Transverse colon (tissue), 4 donors: Measurements from ENCODE around the gene ITIH5. TPM values are rescaled to one million over a fixed set of nuclear protein-coding genes. Genes with fewer than 3 reads are reported as not detected.

Source experiments
- DNase-seq: peaks from one replicate; pipeline ENCODE4 v3.0.0-alpha.2; 2019
- H3K27ac ChIP-seq, 4 donors: fragments of 200-600 bp; sonication (generic); 2 replicates each; pipeline ENCODE4 v1.5.1; 2016 to 2018; ENCODE audit warnings: inconsistent platforms in 4 of 4
- H3K27me3 ChIP-seq: fragments of 200-600 bp; sonication (generic); 2 replicates; pipeline ENCODE4 v1.5.1; 2017; ENCODE audit warnings: inconsistent platforms
- H3K36me3 ChIP-seq, 4 donors: fragments of 200-600 bp; sonication (generic); 2 replicates each; pipeline ENCODE4 v1.5.1; 2017 to 2019; ENCODE audit warnings: inconsistent platforms in 4 of 4
- H3K4me1 ChIP-seq, 4 donors: fragments of 200-600 bp; sonication (generic); 2 replicates each; pipeline ENCODE4 v1.5.1; 2017 to 2020; ENCODE audit warnings: inconsistent platforms in 4 of 4
- H3K4me3 ChIP-seq, 4 donors: fragments of 200-600 bp; sonication (generic); 1 replicate in 1 of 4; 2 replicates in 3 of 4; pipeline versions ENCODE4 v1.5.1 to v1.6.1; 2017 to 2019; ENCODE audit warnings: inconsistent platforms in 4 of 4
- H3K9me3 ChIP-seq, 2 donors: fragments of 200-600 bp; sonication (generic); 2 replicates each; pipeline ENCODE4 v1.5.1; 2017 to 2019; ENCODE audit warnings: inconsistent platforms in 2 of 2
- EP300 ChIP-seq: sonication (generic); formaldehyde crosslinking; IDR thresholded peaks from one replicate; pipeline ENCODE4 v1.6.1; 2017; ENCODE audit warnings: antibody characterized with exemption, low read depth
- POLR2A ChIP-seq: fragments of 450-650 bp; IDR thresholded peaks from one replicate; pipeline ENCODE4 v1.6.1; 2016; ENCODE audit warnings: antibody characterized with exemption, mild to moderate bottlenecking, moderate library complexity
- POLR2AphosphoS5 ChIP-seq, 3 donors: sonication (generic); formaldehyde crosslinking; IDR thresholded peaks; one replicate each; pipeline ENCODE4 v1.6.1; 2016; ENCODE audit warnings: antibody characterized with exemption in 3 of 3
- WGBS, 2 donors: methylation state at CpG; one replicate each; pipeline ENCODE4 v1.1.5; 2018; ENCODE audit warnings: low coverage in 1 of 2; 5-methylcytosine and 5-hydroxymethylcytosine counted together
- in situ Hi-C, 4 donors: fragments of 200-750 bp; cut with MboI; loops; one replicate each; pipeline versions ENCODE4 v1.15.0 to v1.15.1; 2017; ENCODE audit warnings: low sequenced_read_pairs in 3 of 4, low pct_ligation_motif_present in 1 of 4, low pct_unique_long_range_greater_than_20kb in 1 of 4
- intact Hi-C: fragments of 100-400 bp; cut with DNase I; formaldehyde crosslinking; loops from one replicate; pipeline ENCODE4 v1.15.1; 2023; ENCODE audit warnings: low total_unique reads
- total RNA-seq, 4 donors: library from RNA; depleted of rRNA; stranded (reverse); fragments of >200 nt; gene quantifications; one replicate each; pipeline ENCODE4 v1.1.0, GENCODE V29; 2016
- TF ChIP-seq, protein P1 (sequence below), 5 experiments: fragments of 200-600 bp in 3 of 5; fragments of 450-650 bp in 2 of 5; sonication (generic) in 3 of 5; IDR thresholded peaks; 1 replicate in 2 of 5; 2 replicates in 3 of 5; pipeline ENCODE4 v1.5.1; 2016 to 2017; ENCODE audit warnings: antibody characterized with exemption in 5 of 5, inconsistent platforms in 3 of 5, mild to moderate bottlenecking in 2 of 5, moderate library complexity in 1 of 5

ITIH5 gene
- total RNA-seq, 4 donors from 2014 or later, result 13.2 to 169 (median 17.0) TPM

DNA sequence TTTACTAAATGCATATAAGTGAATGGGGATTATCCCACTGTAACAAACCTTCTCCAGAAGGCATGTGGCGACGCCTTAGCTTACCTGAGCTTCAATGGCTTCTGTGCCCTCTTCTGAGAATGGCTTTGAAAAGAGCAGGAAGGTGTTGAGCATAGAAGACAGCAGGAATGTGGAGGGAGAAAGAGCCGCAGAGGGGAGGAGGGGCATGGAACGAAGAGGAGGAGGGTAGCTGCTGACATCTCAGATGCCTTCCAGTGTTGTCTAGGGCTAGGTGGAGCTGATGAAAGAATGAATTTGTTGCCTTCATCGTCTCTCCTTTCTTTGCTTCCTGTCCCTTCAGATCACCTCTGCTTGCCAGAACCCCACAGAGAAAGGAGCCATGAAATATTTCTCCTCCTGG is 86.2 kb downstream of the ITIH5 start:
- Histone ChIP-seq H3K27me3 (no peaks in the 10 kb centered on the region), H3K36me3 (no peaks in the 10 kb centered on the region), H3K27ac (no peak overlapping the region), H3K9me3 (no peaks in the 10 kb centered on the region), H3K4me1 (no peaks in the 10 kb centered on the region), H3K4me3 (no peak overlapping the region)
- intact Hi-C loops (no loop called here), in situ Hi-C loops (no loop called here)
- DNase-seq, result no peak
- TF ChIP-seq POLR2A (no peak), POLR2AphosphoS5 (IDR thresholded peaks at IDR 0.05) (no peak), EP300 (no peak)
- TF ChIP-seq, protein P1, sequence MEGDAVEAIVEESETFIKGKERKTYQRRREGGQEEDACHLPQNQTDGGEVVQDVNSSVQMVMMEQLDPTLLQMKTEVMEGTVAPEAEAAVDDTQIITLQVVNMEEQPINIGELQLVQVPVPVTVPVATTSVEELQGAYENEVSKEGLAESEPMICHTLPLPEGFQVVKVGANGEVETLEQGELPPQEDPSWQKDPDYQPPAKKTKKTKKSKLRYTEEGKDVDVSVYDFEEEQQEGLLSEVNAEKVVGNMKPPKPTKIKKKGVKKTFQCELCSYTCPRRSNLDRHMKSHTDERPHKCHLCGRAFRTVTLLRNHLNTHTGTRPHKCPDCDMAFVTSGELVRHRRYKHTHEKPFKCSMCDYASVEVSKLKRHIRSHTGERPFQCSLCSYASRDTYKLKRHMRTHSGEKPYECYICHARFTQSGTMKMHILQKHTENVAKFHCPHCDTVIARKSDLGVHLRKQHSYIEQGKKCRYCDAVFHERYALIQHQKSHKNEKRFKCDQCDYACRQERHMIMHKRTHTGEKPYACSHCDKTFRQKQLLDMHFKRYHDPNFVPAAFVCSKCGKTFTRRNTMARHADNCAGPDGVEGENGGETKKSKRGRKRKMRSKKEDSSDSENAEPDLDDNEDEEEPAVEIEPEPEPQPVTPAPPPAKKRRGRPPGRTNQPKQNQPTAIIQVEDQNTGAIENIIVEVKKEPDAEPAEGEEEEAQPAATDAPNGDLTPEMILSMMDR (IDR thresholded peaks at IDR 0.05), result no peak
- 74% methylated on average over 5 of the region's 5 CpGs; no CpG with 5 or more reads in 1 of the 2 donors for WGBS, 2 donors

DNA sequence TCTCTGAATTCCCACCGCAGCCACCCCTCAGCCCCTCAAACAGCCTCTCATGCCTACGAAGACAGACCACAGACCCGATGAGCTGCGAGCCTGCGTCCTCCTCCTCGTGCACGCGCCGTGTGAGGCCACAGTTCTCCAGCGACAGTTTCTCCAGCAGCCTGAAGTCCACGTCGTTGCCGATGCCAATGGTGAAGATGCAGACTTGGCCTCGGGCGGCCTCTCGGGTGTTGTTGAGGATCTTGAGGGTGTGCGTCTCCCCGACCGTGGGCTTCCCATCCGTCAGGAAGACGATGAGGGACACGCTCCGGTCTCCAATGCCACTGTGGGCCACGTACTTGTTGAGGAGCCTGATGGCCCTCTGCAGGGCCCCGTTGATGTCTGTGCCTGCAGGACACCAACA is 87.1 kb downstream of the ITIH5 start:
- DNase-seq, result no peak
- no peaks in the 10 kb centered on the region for H3K9me3 ChIP-seq
- no peak overlapping the region for H3K4me3 ChIP-seq
- no peak overlapping the region for H3K27ac ChIP-seq
- TF ChIP-seq, protein P1 (IDR thresholded peaks at IDR 0.05), result no peak
- TF ChIP-seq POLR2A, result no peak
- no peak for TF ChIP-seq POLR2AphosphoS5 (IDR thresholded peaks at IDR 0.05)
- TF ChIP-seq EP300, result no peak
- 96 to 98% methylated on average over 10 to 25 of the region's 25 CpGs for WGBS, 2 donors
- intact Hi-C loops, result no loop called here
- in situ Hi-C loops, result no loop called here
- no peaks in the 10 kb centered on the region for H3K4me1 ChIP-seq
- H3K36me3 ChIP-seq, result no peaks in the 10 kb centered on the region
- H3K27me3 ChIP-seq, result no peaks in the 10 kb centered on the region

DNA sequence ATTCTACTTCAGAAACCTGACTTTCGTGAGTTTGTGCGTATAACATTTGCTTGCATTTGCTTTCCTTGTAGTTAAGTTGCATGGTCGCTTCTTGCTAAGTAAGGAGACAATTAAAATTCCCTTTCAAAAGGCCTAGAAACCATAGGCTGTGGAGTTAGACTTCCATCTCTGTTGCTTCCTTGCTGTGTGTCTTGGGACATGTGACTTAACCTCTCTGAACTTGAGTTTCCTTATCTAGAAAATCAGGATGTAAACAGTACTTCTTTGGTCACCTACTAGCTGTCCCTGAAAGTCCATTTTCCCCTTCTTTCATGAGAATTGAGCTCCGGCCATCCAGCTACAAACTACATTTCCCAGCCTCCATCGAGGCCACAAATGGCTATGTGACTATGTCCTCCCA is 89.2 kb downstream of the ITIH5 start:
- Histone ChIP-seq H3K36me3 (no peaks in the 10 kb centered on the region), H3K9me3 (no peaks in the 10 kb centered on the region), H3K4me1 (peaks cover 0 to 4% (median 0%) of the 10 kb centered on the region in 4 donors), H3K27me3 (no peaks in the 10 kb centered on the region), H3K27ac (no peak overlapping the region), H3K4me3 (no peak overlapping the region)
- WGBS, 2 donors, result 75 to 85% methylated on average over 5 of the region's 5 CpGs
- in situ Hi-C loops (no loop called here), intact Hi-C loops (no loop called here)
- TF ChIP-seq POLR2A (no peak), EP300 (no peak), POLR2AphosphoS5 (IDR thresholded peaks at IDR 0.05) (no peak)
- TF ChIP-seq, protein P1 (IDR thresholded peaks at IDR 0.05), result no peak
- DNase-seq, result no peak

DNA sequence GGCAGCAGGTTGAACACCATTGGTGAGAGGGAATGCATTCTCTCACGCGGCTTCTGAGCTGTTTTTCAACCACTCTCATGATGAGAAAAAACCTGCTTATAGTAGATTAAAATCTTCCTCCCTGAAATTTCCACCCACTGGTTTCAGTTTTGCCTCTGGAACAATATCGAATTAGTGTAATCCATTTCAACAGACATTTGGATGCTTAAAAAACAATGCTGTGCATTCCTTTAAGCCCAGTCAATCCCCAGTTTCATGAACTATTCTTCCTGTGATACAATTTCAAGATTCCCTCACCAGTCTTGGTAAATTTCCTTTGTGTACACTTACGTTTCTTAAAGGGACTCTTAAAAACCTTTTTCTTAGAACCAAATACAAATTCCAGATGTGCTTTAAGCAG is 89.6 kb downstream of the ITIH5 start:
- no peak overlapping the region for H3K4me3 ChIP-seq
- no peaks in the 10 kb centered on the region for H3K36me3 ChIP-seq
- intact Hi-C loops (no loop called here), in situ Hi-C loops (no loop called here)
- DNase-seq, result no peak
- no peaks in the 10 kb centered on the region for H3K9me3 ChIP-seq
- H3K4me1 ChIP-seq, result peaks cover 0 to 4% (median 3%) of the 10 kb centered on the region in 4 donors
- TF ChIP-seq POLR2A (no peak), EP300 (no peak), POLR2AphosphoS5 (IDR thresholded peaks at IDR 0.05) (no peak)
- TF ChIP-seq, protein P1 (IDR thresholded peaks at IDR 0.05), result no peak
- H3K27ac ChIP-seq, result no peak overlapping the region
- no peaks in the 10 kb centered on the region for H3K27me3 ChIP-seq
- 55 to 68% methylated on average over 2 to 4 of the region's 4 CpGs for WGBS, 2 donors
